GM19438 (cell line): Measurements from ENCODE around the gene RBFOX1.

Experiments used
- ATAC-seq: cut with Tn5 transposase; IDR thresholded peaks from one replicate; pipeline ENCODE4 v1.9.1; 2021; ENCODE audit warnings: low read depth; ENCODE audit not compliant: unreplicated experiment

The RBFOX1 gene

GRCh38 chr16:7638306-7638705 lies 305.7 kb downstream of the RBFOX1 start:
- no peak for ATAC-seq

GRCh38 chr16:7640334-7640733 lies 307.7 kb downstream of the RBFOX1 start:
- ATAC-seq, result no peak

GRCh38 chr16:7644176-7644575 lies 311.5 kb downstream of the RBFOX1 start:
- ATAC-seq, result no peak

- ATAC-seq, result no peak
Observed at GRCh38 chr16:7644811-7645210, 312.2 kb downstream of the RBFOX1 start.

- ATAC-seq, result no peak
Observed at GRCh38 chr16:7646821-7647500, 314.3 kb downstream of the RBFOX1 start.

GRCh38 chr16:7650431-7650830 lies 317.8 kb downstream of the RBFOX1 start:
- no peak for ATAC-seq

GRCh38 chr16:7651803-7652570 lies 319.3 kb downstream of the RBFOX1 start:
- no peak for ATAC-seq

GRCh38 chr16:7653746-7654461 lies 321.3 kb downstream of the RBFOX1 start:
- no peak for ATAC-seq

- no peak for ATAC-seq
Observed at GRCh38 chr16:7675628-7676027, 343.0 kb downstream of the RBFOX1 start.

GRCh38 chr16:7680296-7680695 lies 347.7 kb downstream of the RBFOX1 start:
- no peak for ATAC-seq

GRCh38 chr16:7688811-7689210 lies 356.2 kb downstream of the RBFOX1 start:
- no peak for ATAC-seq

GRCh38 chr16:7689234-7689633 lies 356.6 kb downstream of the RBFOX1 start:
- no peak for ATAC-seq

- no peak for ATAC-seq
Observed at GRCh38 chr16:7691533-7691932, 358.9 kb downstream of the RBFOX1 start.

- ATAC-seq, result no peak
Observed at GRCh38 chr16:7703672-7704071, 371.0 kb downstream of the RBFOX1 start.

- ATAC-seq, result no peak
Observed at GRCh38 chr16:7705885-7706284, 373.2 kb downstream of the RBFOX1 start.

GRCh38 chr16:7709186-7709585 lies 376.5 kb downstream of the RBFOX1 start:
- ATAC-seq, result no peak

- ATAC-seq, result no peak
Observed at GRCh38 chr16:7713244-7713643, 380.6 kb downstream of the RBFOX1 start.

GRCh38 chr16:7714775-7715174 lies 382.1 kb downstream of the RBFOX1 start:
- ATAC-seq, result no peak

- no peak for ATAC-seq
Observed at GRCh38 chr16:7716660-7717550, 384.3 kb downstream of the RBFOX1 start.

GRCh38 chr16:7722761-7723160 lies 390.1 kb downstream of the RBFOX1 start:
- ATAC-seq, result no peak

- ATAC-seq, result no peak
Observed at GRCh38 chr16:7731141-7731540, 398.5 kb downstream of the RBFOX1 start.
